ENCODE results near the gene UST. TPM values are rescaled to one million over a fixed set of nuclear protein-coding genes. Genes with fewer than 3 reads are reported as not detected.
"Not testable (repeated sequence)": the region's sequence is repeated elsewhere in the genome, so short reads cannot be mapped to it uniquely, and the experiment has no call there.

Gene UST
- total RNA-seq, 2 experiments from 2014 or later: 0.29 to 0.50 TPM

GRCh38 chr6:148864941-148865340 lies 118.1 kb downstream of the UST start:
- no peaks in the 10 kb centered on the region for H3K36me3 Mint-ChIP-seq (ENCODE audit: low read depth)
- H3K4me1 Mint-ChIP-seq: no peaks in the 10 kb centered on the region
- no peak overlapping the region for H3K27ac Mint-ChIP-seq
- no peaks in the 10 kb centered on the region for H3K27me3 Mint-ChIP-seq
- ChIA-PET CTCF (interaction anchor here (1.0 kb wide), 1 partner anchor 50 kb away, joined by 4 read pairs; no protein-coding TSS in a partner anchor), POLR2A (no interaction called here)
- no peak overlapping the region for H3K4me3 Mint-ChIP-seq
- no peak for DNase-seq
- peaks cover 2% of the 10 kb centered on the region for H3K9me3 Mint-ChIP-seq

- peaks cover 2% of the 10 kb centered on the region for H3K9me3 Mint-ChIP-seq
- H3K36me3 Mint-ChIP-seq (ENCODE audit: low read depth): no peaks in the 10 kb centered on the region
- no peak overlapping the region for H3K4me3 Mint-ChIP-seq
- H3K27ac Mint-ChIP-seq: no peak overlapping the region
- ChIA-PET POLR2A (no interaction called here), CTCF (no interaction called here)
- H3K27me3 Mint-ChIP-seq: no peaks in the 10 kb centered on the region
- no peak for DNase-seq
- no peaks in the 10 kb centered on the region for H3K4me1 Mint-ChIP-seq
Measured at GRCh38 chr6:148866657-148867268, 119.9 kb downstream of the UST start.

GRCh38 chr6:148867862-148868261 lies 121.0 kb downstream of the UST start:
- no peaks in the 10 kb centered on the region for H3K27me3 Mint-ChIP-seq
- H3K9me3 Mint-ChIP-seq: peaks cover 2% of the 10 kb centered on the region
- no peak overlapping the region for H3K27ac Mint-ChIP-seq
- H3K36me3 Mint-ChIP-seq (ENCODE audit: low read depth): no peaks in the 10 kb centered on the region
- DNase-seq: no peak
- H3K4me3 Mint-ChIP-seq: no peak overlapping the region
- CTCF ChIA-PET: no interaction called here
- POLR2A ChIA-PET: no interaction called here
- H3K4me1 Mint-ChIP-seq: no peaks in the 10 kb centered on the region

GRCh38 chr6:148868314-148868713 lies 121.5 kb downstream of the UST start:
- no peak for DNase-seq
- H3K27me3 Mint-ChIP-seq: no peaks in the 10 kb centered on the region
- no peaks in the 10 kb centered on the region for H3K4me1 Mint-ChIP-seq
- H3K4me3 Mint-ChIP-seq: no peak overlapping the region
- H3K36me3 Mint-ChIP-seq (ENCODE audit: low read depth): no peaks in the 10 kb centered on the region
- H3K27ac Mint-ChIP-seq: no peak overlapping the region
- H3K9me3 Mint-ChIP-seq: peaks cover 2% of the 10 kb centered on the region
- POLR2A ChIA-PET: no interaction called here
- CTCF ChIA-PET: no interaction called here

GRCh38 chr6:148868901-148869300 lies 122.1 kb downstream of the UST start:
- no peak overlapping the region for H3K27ac Mint-ChIP-seq
- H3K36me3 Mint-ChIP-seq (ENCODE audit: low read depth): no peaks in the 10 kb centered on the region
- no peaks in the 10 kb centered on the region for H3K4me1 Mint-ChIP-seq
- ChIA-PET POLR2A (no interaction called here), CTCF (no interaction called here)
- H3K27me3 Mint-ChIP-seq: no peaks in the 10 kb centered on the region
- DNase-seq: no peak
- H3K4me3 Mint-ChIP-seq: no peak overlapping the region
- H3K9me3 Mint-ChIP-seq: peaks cover 2% of the 10 kb centered on the region

- Mint-ChIP-seq H3K4me1 (no peaks in the 10 kb centered on the region), H3K4me3 (no peak overlapping the region), H3K9me3 (peaks cover under 1% of the 10 kb centered on the region), H3K36me3 (ENCODE audit: low read depth) (no peaks in the 10 kb centered on the region), H3K27ac (no peak overlapping the region), H3K27me3 (no peaks in the 10 kb centered on the region)
- DNase-seq: no peak
- POLR2A ChIA-PET: no interaction called here
- CTCF ChIA-PET: no interaction called here
Measured at GRCh38 chr6:148869585-148869984, 122.8 kb downstream of the UST start.

- POLR2A ChIA-PET: no interaction called here
- no peak for DNase-seq
- Mint-ChIP-seq H3K36me3 (ENCODE audit: low read depth) (no peaks in the 10 kb centered on the region), H3K4me3 (no peak overlapping the region), H3K4me1 (no peaks in the 10 kb centered on the region), H3K9me3 (no peaks in the 10 kb centered on the region), H3K27ac (no peak overlapping the region), H3K27me3 (no peaks in the 10 kb centered on the region)
- CTCF ChIA-PET: no interaction called here
Measured at GRCh38 chr6:148873154-148873553, 126.3 kb downstream of the UST start.

GRCh38 chr6:148873868-148874267 lies 127.0 kb downstream of the UST start:
- ChIA-PET CTCF (no interaction called here), POLR2A (no interaction called here)
- no peaks in the 10 kb centered on the region for H3K4me1 Mint-ChIP-seq
- H3K9me3 Mint-ChIP-seq: no peaks in the 10 kb centered on the region
- no peak overlapping the region for H3K4me3 Mint-ChIP-seq
- H3K36me3 Mint-ChIP-seq (ENCODE audit: low read depth): no peaks in the 10 kb centered on the region
- DNase-seq: no peak
- H3K27me3 Mint-ChIP-seq: no peaks in the 10 kb centered on the region
- H3K27ac Mint-ChIP-seq: no peak overlapping the region

GRCh38 chr6:148874698-148875293 lies 128.0 kb downstream of the UST start:
- no peaks in the 10 kb centered on the region for H3K4me1 Mint-ChIP-seq
- H3K4me3 Mint-ChIP-seq: no peak overlapping the region
- H3K27ac Mint-ChIP-seq: no peak overlapping the region
- no peaks in the 10 kb centered on the region for H3K27me3 Mint-ChIP-seq
- ChIA-PET CTCF (no interaction called here), POLR2A (no interaction called here)
- no peaks in the 10 kb centered on the region for H3K9me3 Mint-ChIP-seq
- no peaks in the 10 kb centered on the region for H3K36me3 Mint-ChIP-seq (ENCODE audit: low read depth)
- DNase-seq: no peak

- no peaks in the 10 kb centered on the region for H3K4me1 Mint-ChIP-seq
- H3K36me3 Mint-ChIP-seq (ENCODE audit: low read depth): no peaks in the 10 kb centered on the region
- H3K27ac Mint-ChIP-seq: no peak overlapping the region
- ChIA-PET POLR2A (no interaction called here), CTCF (interaction anchor here (1.1 kb wide), 1 partner anchor 12 kb away, joined by 3 read pairs; no protein-coding TSS in a partner anchor)
- H3K27me3 Mint-ChIP-seq: no peaks in the 10 kb centered on the region
- DNase-seq: no peak
- H3K4me3 Mint-ChIP-seq: no peak overlapping the region
- no peaks in the 10 kb centered on the region for H3K9me3 Mint-ChIP-seq
Measured at GRCh38 chr6:148878683-148879082, 131.9 kb downstream of the UST start.

- H3K36me3 Mint-ChIP-seq (ENCODE audit: low read depth); H3K9me3 Mint-ChIP-seq; H3K4me3 Mint-ChIP-seq; H3K27ac Mint-ChIP-seq; H3K27me3 Mint-ChIP-seq; POLR2A ChIA-PET; DNase-seq; CTCF ChIA-PET; H3K4me1 Mint-ChIP-seq: not testable (repeated sequence)
Measured at GRCh38 chr6:148880742-148881141, 133.9 kb downstream of the UST start.

GRCh38 chr6:148881593-148882311 lies 134.9 kb downstream of the UST start:
- no peaks in the 10 kb centered on the region for H3K36me3 Mint-ChIP-seq (ENCODE audit: low read depth)
- CTCF ChIA-PET: no interaction called here
- H3K27ac Mint-ChIP-seq: no peak overlapping the region
- POLR2A ChIA-PET: no interaction called here
- no peaks in the 10 kb centered on the region for H3K27me3 Mint-ChIP-seq
- H3K9me3 Mint-ChIP-seq: no peaks in the 10 kb centered on the region
- no peaks in the 10 kb centered on the region for H3K4me1 Mint-ChIP-seq
- H3K4me3 Mint-ChIP-seq: no peak overlapping the region
- DNase-seq: no peak

- ChIA-PET POLR2A (no interaction called here), CTCF (no interaction called here)
- H3K4me1 Mint-ChIP-seq: no peaks in the 10 kb centered on the region
- no peaks in the 10 kb centered on the region for H3K27me3 Mint-ChIP-seq
- no peak for DNase-seq
- no peaks in the 10 kb centered on the region for H3K9me3 Mint-ChIP-seq
- no peak overlapping the region for H3K27ac Mint-ChIP-seq
- H3K4me3 Mint-ChIP-seq: no peak overlapping the region
- H3K36me3 Mint-ChIP-seq (ENCODE audit: low read depth): no peaks in the 10 kb centered on the region
Measured at GRCh38 chr6:148883270-148883669, 136.4 kb downstream of the UST start.

- Mint-ChIP-seq H3K4me3 (no peak overlapping the region), H3K4me1 (no peaks in the 10 kb centered on the region), H3K36me3 (ENCODE audit: low read depth) (no peaks in the 10 kb centered on the region), H3K27me3 (no peaks in the 10 kb centered on the region), H3K27ac (no peak overlapping the region), H3K9me3 (no peaks in the 10 kb centered on the region)
- ChIA-PET CTCF (no interaction called here), POLR2A (no interaction called here)
- no peak for DNase-seq
Measured at GRCh38 chr6:148884461-148884860, 137.6 kb downstream of the UST start.
